ENCODE results near the gene CNTNAP5.

Gene CNTNAP5

GRCh38 chr2:124646166-124646815 lies 621.2 kb downstream of the CNTNAP5 start:
- DNase-seq: no peak

- no peak for DNase-seq
Measured at GRCh38 chr2:124647245-124647644, 622.2 kb downstream of the CNTNAP5 start.

- no peak for DNase-seq
Measured at GRCh38 chr2:124647663-124648062, 622.6 kb downstream of the CNTNAP5 start.

GRCh38 chr2:124649001-124649400 lies 623.9 kb downstream of the CNTNAP5 start:
- DNase-seq: no peak

GRCh38 chr2:124652099-124652498 lies 627.0 kb downstream of the CNTNAP5 start:
- no peak for DNase-seq

- DNase-seq: no peak
Measured at GRCh38 chr2:124658373-124658772, 633.3 kb downstream of the CNTNAP5 start.

GRCh38 chr2:124661558-124661957 lies 636.5 kb downstream of the CNTNAP5 start:
- DNase-seq: no peak

GRCh38 chr2:124662946-124663644 lies 638.0 kb downstream of the CNTNAP5 start:
- no peak for DNase-seq

- DNase-seq: no peak
Measured at GRCh38 chr2:124663645-124663997, 638.5 kb downstream of the CNTNAP5 start.

GRCh38 chr2:124664363-124664762 lies 639.3 kb downstream of the CNTNAP5 start:
- no peak for DNase-seq

GRCh38 chr2:124666976-124667375 lies 641.9 kb downstream of the CNTNAP5 start:
- no peak for DNase-seq

GRCh38 chr2:124668161-124668560 lies 643.1 kb downstream of the CNTNAP5 start:
- DNase-seq: no peak

- no peak for DNase-seq
Measured at GRCh38 chr2:124670187-124670586, 645.1 kb downstream of the CNTNAP5 start.

- no peak for DNase-seq
Measured at GRCh38 chr2:124678043-124678442, 653.0 kb downstream of the CNTNAP5 start.

- no peak for DNase-seq
Measured at GRCh38 chr2:124683536-124684428, 658.7 kb downstream of the CNTNAP5 start.

- DNase-seq: no peak
Measured at GRCh38 chr2:124689348-124689747, 664.3 kb downstream of the CNTNAP5 start.

- DNase-seq: no peak
Measured at GRCh38 chr2:124692216-124692615, 667.1 kb downstream of the CNTNAP5 start.

GRCh38 chr2:124692707-124693106 lies 667.6 kb downstream of the CNTNAP5 start:
- DNase-seq: no peak

GRCh38 chr2:124693156-124693555 lies 668.1 kb downstream of the CNTNAP5 start:
- DNase-seq: no peak

GRCh38 chr2:124698979-124699565 lies 674.0 kb downstream of the CNTNAP5 start:
- no peak for DNase-seq

- no peak for DNase-seq
Measured at GRCh38 chr2:124702777-124703176, 677.7 kb downstream of the CNTNAP5 start.

GRCh38 chr2:124704071-124704925 lies 679.2 kb downstream of the CNTNAP5 start:
- no peak for DNase-seq

All from GDM1 (cell line).